Measurements from ENCODE around the gene XPOT.

DNA sequence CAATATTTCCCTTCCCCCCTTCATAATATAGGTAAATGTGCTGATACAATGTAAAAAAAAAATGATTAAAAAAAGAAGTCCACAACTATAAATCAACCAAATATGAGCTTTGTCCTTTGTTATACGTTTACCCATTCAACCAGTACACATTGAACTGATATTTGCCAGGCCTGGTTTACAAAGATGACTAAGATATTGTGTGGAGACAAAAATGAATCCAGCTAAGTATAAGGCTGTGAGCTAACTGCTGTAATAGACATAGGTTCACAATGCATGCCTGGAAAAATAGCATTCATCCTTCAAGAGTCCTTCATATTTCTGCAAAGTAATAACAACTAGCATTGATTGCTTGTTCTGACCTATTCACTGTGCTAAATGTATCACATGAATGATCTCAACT lies 20.5 kb upstream of the XPOT start:
- no peak for TF ChIP-seq CTCF (conservative IDR thresholded peaks at IDR 0.05; ENCODE audit: low read depth, low read length)
- no peak for TF ChIP-seq RFX5 (IDR thresholded peaks at IDR 0.05; ENCODE audit: low read depth, low read length)
- TF ChIP-seq MAZ (IDR thresholded peaks at IDR 0.05; ENCODE audit: borderline replicate concordance, low read depth, low read length), result no peak
- TF ChIP-seq, protein P1, sequence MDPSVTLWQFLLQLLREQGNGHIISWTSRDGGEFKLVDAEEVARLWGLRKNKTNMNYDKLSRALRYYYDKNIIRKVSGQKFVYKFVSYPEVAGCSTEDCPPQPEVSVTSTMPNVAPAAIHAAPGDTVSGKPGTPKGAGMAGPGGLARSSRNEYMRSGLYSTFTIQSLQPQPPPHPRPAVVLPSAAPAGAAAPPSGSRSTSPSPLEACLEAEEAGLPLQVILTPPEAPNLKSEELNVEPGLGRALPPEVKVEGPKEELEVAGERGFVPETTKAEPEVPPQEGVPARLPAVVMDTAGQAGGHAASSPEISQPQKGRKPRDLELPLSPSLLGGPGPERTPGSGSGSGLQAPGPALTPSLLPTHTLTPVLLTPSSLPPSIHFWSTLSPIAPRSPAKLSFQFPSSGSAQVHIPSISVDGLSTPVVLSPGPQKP (IDR thresholded peaks at IDR 0.05; ENCODE audit: borderline replicate concordance, low read depth, low read length), result no peak
- TF ChIP-seq POLR2A (IDR thresholded peaks at IDR 0.05; ENCODE audit: low read depth, low read length), result no peak
- TF ChIP-seq RCOR1 (IDR thresholded peaks at IDR 0.05; ENCODE audit: insufficient replicate concordance, low read length), result no peak
- TF ChIP-seq BHLHE40 (IDR thresholded peaks at IDR 0.05; ENCODE audit: low read depth, low read length), result no peak
- no peak for TF ChIP-seq RAD21 (IDR thresholded peaks at IDR 0.05; ENCODE audit: low read length)
- no peak for TF ChIP-seq CEBPB (IDR thresholded peaks at IDR 0.05; ENCODE audit: low read depth, low read length)
- TF ChIP-seq USF2 (IDR thresholded peaks at IDR 0.05; ENCODE audit: low read depth, low read length), result no peak
- TF ChIP-seq FOS (IDR thresholded peaks at IDR 0.05; ENCODE audit: low read depth, low read length), result no peak
